HG03139 (cell line): Measurements from ENCODE around the gene ZBTB7A.

Experiments
- ATAC-seq: cut with Tn5 transposase; IDR thresholded peaks from one replicate; pipeline ENCODE4 v1.9.1; 2021; ENCODE audit not compliant: unreplicated experiment

Gene ZBTB7A

GRCh38 chr19:4057931-4058692 lies 8.6 kb downstream of the ZBTB7A start:
- no peak for ATAC-seq

GRCh38 chr19:4055209-4055552 lies 11.5 kb downstream of the ZBTB7A start:
- no peak for ATAC-seq

GRCh38 chr19:4054441-4055208 lies 12.1 kb downstream of the ZBTB7A start:
- ATAC-seq = no peak

- no peak for ATAC-seq
Observed at GRCh38 chr19:4053423-4054324, 13.0 kb downstream of the ZBTB7A start.

GRCh38 chr19:4052993-4053422 lies 13.7 kb downstream of the ZBTB7A start:
- ATAC-seq = no peak

- ATAC-seq = no peak
Observed at GRCh38 chr19:4052114-4052992, 14.3 kb downstream of the ZBTB7A start.

- ATAC-seq = no peak
Observed at GRCh38 chr19:4051175-4052101, 15.3 kb downstream of the ZBTB7A start.

- no peak for ATAC-seq
Observed at GRCh38 chr19:4049432-4049831, 17.3 kb downstream of the ZBTB7A start.

- no peak for ATAC-seq
Observed at GRCh38 chr19:4046946-4047683, 19.6 kb downstream of the ZBTB7A start.

GRCh38 chr19:4046362-4046691 lies 20.4 kb downstream of the ZBTB7A start:
- ATAC-seq = no peak

GRCh38 chr19:4045597-4046361 lies 20.9 kb downstream of the ZBTB7A start:
- no peak for ATAC-seq

GRCh38 chr19:4044990-4045465 lies 21.7 kb downstream of the ZBTB7A start:
- no peak for ATAC-seq

- ATAC-seq = no peak
Observed at GRCh38 chr19:4043966-4044715, 22.6 kb downstream of the ZBTB7A start.

- ATAC-seq = no peak
Observed at GRCh38 chr19:4043401-4043800, 23.3 kb downstream of the ZBTB7A start.

- ATAC-seq = no peak
Observed at GRCh38 chr19:4042731-4043082, 24.0 kb downstream of the ZBTB7A start.

- ATAC-seq = no peak
Observed at GRCh38 chr19:4042064-4042730, 24.5 kb downstream of the ZBTB7A start.
